OCI-LY3 (cell line): ENCODE data around the gene TECPR2.

Experiments used
- CTCF ChIP-seq: fragments of 200-600, 300-600 bp; sonication (generic); IDR thresholded peaks from 2 replicates; pipeline ENCODE4 v1.5.1; 2014; ENCODE audit warnings: antibody characterized with exemption, low read length, low read depth
- EZH2phosphoT487 ChIP-seq: fragments of 200-600 bp; shearing (Covaris generic); IDR thresholded peaks from 2 replicates; pipeline ENCODE4 v1.6.1; 2018; ENCODE audit warnings: antibody characterized with exemption, mixed run types, low read depth

GRCh38 chr14:102525219-102525928, 162.6 kb downstream of the TECPR2 start:
- no peak for TF ChIP-seq CTCF
- TF ChIP-seq EZH2phosphoT487: no peak
